ENCODE measurements around the gene RASSF5.
"Not testable (repeated sequence)": the region's sequence is repeated elsewhere in the genome, so short reads cannot be mapped to it uniquely, and the experiment has no call there.

Gene RASSF5

GRCh38 chr1:206575165-206575893 is 68.0 kb downstream of the RASSF5 start:
- peak; percentile 65 for DNase-seq

- DNase-seq: no peak
Measured at GRCh38 chr1:206575894-206576737, 68.8 kb downstream of the RASSF5 start.

- no peak for DNase-seq
Measured at GRCh38 chr1:206577626-206578025, 70.3 kb downstream of the RASSF5 start.

- no peak for DNase-seq
Measured at GRCh38 chr1:206578068-206578977, 71.0 kb downstream of the RASSF5 start.

GRCh38 chr1:206578978-206579374 is 71.6 kb downstream of the RASSF5 start:
- no peak for DNase-seq

- peak; percentile 79 for DNase-seq
Measured at GRCh38 chr1:206579747-206580437, 72.6 kb downstream of the RASSF5 start.

- no peak for DNase-seq
Measured at GRCh38 chr1:206580438-206581113, 73.2 kb downstream of the RASSF5 start.

GRCh38 chr1:206581114-206581497 is 73.8 kb downstream of the RASSF5 start:
- not testable (repeated sequence) for DNase-seq

- no peak for DNase-seq
Measured at GRCh38 chr1:206581571-206581981, 74.2 kb downstream of the RASSF5 start.

- no peak for DNase-seq
Measured at GRCh38 chr1:206582537-206582936, 75.2 kb downstream of the RASSF5 start.

- no peak for DNase-seq
Measured at GRCh38 chr1:206582971-206583706, 75.8 kb downstream of the RASSF5 start.

- peak; percentile 40 for DNase-seq
Measured at GRCh38 chr1:206583707-206584648, 76.6 kb downstream of the RASSF5 start.

GRCh38 chr1:206584683-206585082 is 77.4 kb downstream of the RASSF5 start:
- DNase-seq: no peak

GRCh38 chr1:206586501-206587445 is 79.4 kb downstream of the RASSF5 start:
- no peak for DNase-seq

- no peak for DNase-seq
Measured at GRCh38 chr1:206587904-206588303, 80.6 kb downstream of the RASSF5 start.

GRCh38 chr1:206588492-206588891 is 81.2 kb downstream of the RASSF5 start:
- no peak for DNase-seq

GRCh38 chr1:206589206-206589605 is 81.9 kb downstream of the RASSF5 start:
- no peak for DNase-seq

- DNase-seq: no peak
Measured at GRCh38 chr1:206590025-206590758, 82.9 kb downstream of the RASSF5 start.

Measured in KG1 (cell line).